GM12878 (cell line): ENCODE data around the gene MUC5AC. TPM values are rescaled to one million over a fixed set of nuclear protein-coding genes. Genes with fewer than 3 reads are reported as not detected.

Experiments used
- ATAC-seq: fragments of 200-7000 bp; cut with Tn5 transposase; 3 replicates; pipeline ENCODE4 v1.9.1; 2020; ENCODE audit warnings: mild to moderate bottlenecking, moderate library complexity
- BruUV-seq: library from RNA; stranded (reverse); fragments of 400-500 nt; replicated peaks from 2 replicates; lab custom pipeline; 2021; lab: Mats Ljungman, UMichigan
- CTCF ChIA-PET: fragments of 300-600 bp; sonication (Branson Sonifier 250); formaldehyde crosslinking; extraction: SDS; loops from one replicate; lab custom pipeline; 2021; ENCODE audit warnings: inconsistent platforms; lab: Yijun Ruan, JAX
- POLR2A ChIA-PET: fragments of 350-600 bp; formaldehyde crosslinking; extraction: SDS; loops from one replicate; lab custom pipeline; 2021; ENCODE audit warnings: inconsistent platforms; lab: Charles Lee
- RAD21 ChIA-PET: fragments of 300-600 bp; sonication (Branson Sonifier 250); formaldehyde crosslinking; loops from one replicate; lab custom pipeline; 2023; ENCODE audit warnings: antibody characterized with exemption; ENCODE audit not compliant: unreplicated experiment; lab: Charles Lee
- SMC1A ChIA-PET: fragments of 300-600 bp; sonication (Branson Sonifier 250); formaldehyde crosslinking; loops from one replicate; lab custom pipeline; 2023; ENCODE audit not compliant: unreplicated experiment, uncharacterized antibody; lab: Charles Lee
- DNase-seq: peaks from one replicate; pipeline ENCODE4 v3.0.0-alpha.2; 2011; ENCODE audit warnings: low read depth, low spot score
- FAIRE-seq: peaks from 3 replicates; lab custom pipeline; 2011; peaks lifted over from hg19 to GRCh38; lab: Jason Lieb, UNC
- H2AFZ ChIP-seq: 2 replicates; pipeline ENCODE4 v1.6.0; 2011; ENCODE audit warnings: low read depth, low read length, control low read depth; ENCODE audit not compliant: control insufficient read depth
- H3K27ac ChIP-seq: 2 replicates; pipeline ENCODE4 v1.5.1; 2011; ENCODE audit warnings: control low read depth; ENCODE audit not compliant: control insufficient read depth, insufficient read depth
- H3K27me3 ChIP-seq, 2 experiments: replicated peaks in 1 of 2; 2 replicates each; pipeline versions ENCODE4 v1.6.0 to v1.6.1; 2011; ENCODE audit warnings: low read length in 1 of 2; ENCODE audit not compliant: control insufficient read depth in 2 of 2, insufficient read depth in 2 of 2
- H3K36me3 ChIP-seq, 2 experiments: 2 replicates each; pipeline ENCODE4 v1.5.1; 2011; ENCODE audit warnings: low read length in 1 of 2; ENCODE audit not compliant: control insufficient read depth in 2 of 2, insufficient read depth in 2 of 2
- H3K4me1 ChIP-seq: 2 replicates; pipeline ENCODE4 v1.6.1; 2011; ENCODE audit warnings: mild to moderate bottlenecking, low read length, moderate library complexity, mixed read lengths; ENCODE audit not compliant: control insufficient read depth, insufficient read depth
- H3K4me2 ChIP-seq: 2 replicates; pipeline ENCODE4 v1.6.0; 2011; ENCODE audit warnings: control low read depth; ENCODE audit not compliant: control insufficient read depth, insufficient read depth
- H3K4me3 ChIP-seq: fragments of 200-600 bp; sonication (generic); 2 replicates; pipeline ENCODE4 v1.5.1; 2016
- H3K79me2 ChIP-seq: 2 replicates; pipeline ENCODE4 v1.6.0; 2011; ENCODE audit warnings: low read length; ENCODE audit not compliant: control insufficient read depth, insufficient read depth
- H3K9ac ChIP-seq: 2 replicates; pipeline ENCODE4 v1.8.0; 2011; ENCODE audit warnings: low read length, control low read depth, mixed read lengths; ENCODE audit not compliant: control insufficient read depth, insufficient read depth
- H3K9me3 ChIP-seq: replicated peaks from 3 replicates; pipeline ENCODE4 v1.5.1; 2011; ENCODE audit warnings: mild to moderate bottlenecking, low read length; ENCODE audit not compliant: control insufficient read depth, insufficient read depth
- H4K20me1 ChIP-seq: 2 replicates; pipeline ENCODE4 v1.6.0; 2011; ENCODE audit not compliant: control insufficient read depth, insufficient read depth
- BACH1 ChIP-seq: fragments of 450-650 bp; IDR thresholded peaks from 2 replicates; pipeline ENCODE4 v1.6.1; 2017; ENCODE audit warnings: mild to moderate bottlenecking, borderline replicate concordance
- EGR1 ChIP-seq, 2 experiments: IDR thresholded peaks; 1 replicate in 1 of 2; 2 replicates in 1 of 2; pipeline ENCODE4 v1.6.1; 2011 to 2012; ENCODE audit warnings: low read depth in 2 of 2, low read length in 2 of 2, borderline replicate concordance in 1 of 2, mild to moderate bottlenecking in 1 of 2, moderate library complexity in 1 of 2
- NR2F1 ChIP-seq: fragments of 450-650 bp; conservative IDR thresholded peaks from 2 replicates; pipeline ENCODE4 v1.6.1; 2017; ENCODE audit warnings: mild to moderate bottlenecking
- ZNF622 ChIP-seq: fragments of 450-650 bp; IDR thresholded peaks from 2 replicates; pipeline ENCODE4 v1.6.1; 2017; ENCODE audit warnings: mild to moderate bottlenecking, inconsistent platforms
- WGBS: methylation state at CpG from one replicate; pipeline ENCODE4 v1.1.6; 2016; ENCODE audit warnings: low lambda C conversion rate; ENCODE audit not compliant: insufficient replicate concordance, insufficient coverage; ENCODE audit errors: missing lambda C conversion rate; 5-methylcytosine and 5-hydroxymethylcytosine counted together
- in situ Hi-C: fragments of 300-500 bp; cut with MboI; formaldehyde crosslinking; loops from 9 replicates; pipeline ENCODE4 v1.14.3; 2018; ENCODE audit warnings: mixed read lengths
- intact Hi-C: fragments of 100-400 bp; cut with micrococcal nuclease; formaldehyde crosslinking; loops from one replicate; pipeline ENCODE4 v1.14.2; 2022; ENCODE audit not compliant: unreplicated experiment
- polyA plus RNA-seq, 11 experiments: library from polyadenylated mRNA; depleted of rRNA in 4 of 11; unstranded in 6 of 11; stranded (reverse) in 5 of 11; fragments of >200 nt; fragmentation: Nextera tagmentation in 4 of 11; fragmentation: Illumina TruSeq in 1 of 11; extraction: Ambion mirVana in 4 of 11; extraction: Trizol in 1 of 11; gene quantifications; 1 replicate in 1 of 11; 2 replicates in 10 of 11; pipeline versions ENCODE4 v1.2.1 to v1.2.3, GENCODE V29; 2011 to 2016; ENCODE audit warnings: inconsistent platforms in 2 of 11, missing spikeins in 2 of 11, low read depth in 1 of 11
- total RNA-seq, 4 experiments: library from RNA; depleted of rRNA in 3 of 4; stranded (reverse); fragments of >200 nt in 3 of 4; fragmentation: Illumina TruSeq in 1 of 4; extraction: Trizol in 1 of 4; gene quantifications; 2 replicates each; pipeline versions ENCODE4 v1.2.1 to v1.2.3, GENCODE V29; 2013 to 2021
- TF ChIP-seq, protein P1 (sequence below): IDR thresholded peaks from 2 replicates; pipeline ENCODE4 v1.6.1; 2011; ENCODE audit warnings: mild to moderate bottlenecking, low read depth, low read length, moderate library complexity; ENCODE audit not compliant: insufficient replicate concordance

MUC5AC gene
- total and polyA plus RNA-seq, 10 of the 15 experiments (the other 5 are each of a cell fraction or from before 2014, with no cell fraction given): under 0.01 to 0.01 TPM; not detected in 8

- FAIRE-seq: no peak
- Histone ChIP-seq H4K20me1 (no peaks in the 10 kb centered on the region), H3K9ac (no peak overlapping the region), H2AFZ (no peak overlapping the region), H3K27ac (no peak overlapping the region), H3K79me2 (no peaks in the 10 kb centered on the region), H3K36me3 (no peaks in the 10 kb centered on the region), H3K4me1 (no peaks in the 10 kb centered on the region), H3K4me2 (no peak overlapping the region), H3K9me3 (no peaks in the 10 kb centered on the region; the same call in 2 of the 3 replicates), H3K27me3 (no peaks in the 10 kb centered on the region), H3K4me3 (no peak overlapping the region)
- ChIA-PET RAD21 (no interaction called here), CTCF (no interaction called here), SMC1A (no interaction called here), POLR2A (no interaction called here)
- BruUV-seq: no TSS peak
- no peak for DNase-seq
- no peak for ATAC-seq
- no peak for TF ChIP-seq BACH1
- TF ChIP-seq EGR1 (IDR thresholded peaks at IDR 0.05; ENCODE audit: borderline replicate concordance in 1 of 2, low read depth in 2 of 2, low read length in 2 of 2): no peak
- in situ Hi-C loops: no loop called here
- intact Hi-C loops: no loop called here
- 39% methylated on average over 21 of the region's 23 CpGs for WGBS
These were observed 77.7 kb downstream of the MUC5AC start for GRCh38 chr11:1235306-1235900.

- ChIA-PET SMC1A (no interaction called here), POLR2A (no interaction called here), RAD21 (no interaction called here), CTCF (no interaction called here)
- Histone ChIP-seq H3K79me2 (no peaks in the 10 kb centered on the region), H3K27me3 (no peaks in the 10 kb centered on the region), H3K4me2 (no peak overlapping the region), H3K9me3 (no peaks in the 10 kb centered on the region; the same call in 2 of the 3 replicates), H3K27ac (no peak overlapping the region), H3K4me1 (no peaks in the 10 kb centered on the region), H3K9ac (no peak overlapping the region), H3K36me3 (no peaks in the 10 kb centered on the region), H3K4me3 (no peak overlapping the region), H2AFZ (no peak overlapping the region), H4K20me1 (no peaks in the 10 kb centered on the region)
- intact Hi-C loops: no loop called here
- in situ Hi-C loops: no loop called here
- no TSS peak for BruUV-seq
- ATAC-seq: no peak
- no peak for FAIRE-seq
- TF ChIP-seq BACH1: no peak
- TF ChIP-seq, protein P1, sequence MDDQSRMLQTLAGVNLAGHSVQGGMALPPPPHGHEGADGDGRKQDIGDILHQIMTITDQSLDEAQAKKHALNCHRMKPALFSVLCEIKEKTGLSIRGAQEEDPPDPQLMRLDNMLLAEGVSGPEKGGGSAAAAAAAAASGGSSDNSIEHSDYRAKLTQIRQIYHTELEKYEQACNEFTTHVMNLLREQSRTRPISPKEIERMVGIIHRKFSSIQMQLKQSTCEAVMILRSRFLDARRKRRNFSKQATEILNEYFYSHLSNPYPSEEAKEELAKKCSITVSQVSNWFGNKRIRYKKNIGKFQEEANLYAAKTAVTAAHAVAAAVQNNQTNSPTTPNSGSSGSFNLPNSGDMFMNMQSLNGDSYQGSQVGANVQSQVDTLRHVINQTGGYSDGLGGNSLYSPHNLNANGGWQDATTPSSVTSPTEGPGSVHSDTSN: no peak
- TF ChIP-seq ZNF622: no peak
- no peak for TF ChIP-seq NR2F1
- no peak for DNase-seq
- WGBS: 53% methylated on average over 16 of the region's 16 CpGs
These were observed 78.2 kb downstream of the MUC5AC start for GRCh38 chr11:1235901-1236315.
